BJ (cell line): ENCODE measurements around the gene LDLRAD2. TPM values are rescaled to one million over a fixed set of nuclear protein-coding genes. Genes with fewer than 3 reads are reported as not detected.

Experiments used
- CTCF ChIA-PET: fragments of 350-600 bp; formaldehyde crosslinking; extraction: SDS; loops from one replicate; lab custom pipeline; 2021; ENCODE audit warnings: antibody characterized with exemption, inconsistent platforms; lab: Yijun Ruan, JAX
- POLR2A ChIA-PET: fragments of 300-600 bp; sonication (Branson Sonifier 250); formaldehyde crosslinking; extraction: SDS; loops from one replicate; lab custom pipeline; 2021; ENCODE audit warnings: antibody characterized with exemption; lab: Charles Lee
- DNase-seq: peaks from one replicate; pipeline ENCODE4 v3.0.0-alpha.2; 2011; ENCODE audit warnings: low read depth
- H3K27me3 ChIP-seq: 2 replicates; pipeline ENCODE4 v1.6.0; 2011; ENCODE audit warnings: low read length; ENCODE audit not compliant: control insufficient read depth, insufficient read depth
- H3K36me3 ChIP-seq: 2 replicates; pipeline ENCODE4 v1.5.1; 2011; ENCODE audit warnings: low read length; ENCODE audit not compliant: control insufficient read depth, insufficient read depth
- H3K4me3 ChIP-seq: 2 replicates; pipeline ENCODE4 v1.5.1; 2011; ENCODE audit warnings: low read depth, mild to moderate bottlenecking, control low read depth, low read length
- polyA plus RNA-seq: library from polyadenylated mRNA; depleted of rRNA; stranded (reverse); fragments of >200 nt; gene quantifications from 2 replicates; pipeline ENCODE4 v1.2.3, GENCODE V29; 2011
- TF ChIP-seq, protein P1 (sequence below): IDR thresholded peaks from 2 replicates; pipeline ENCODE4 v1.5.1; 2011; ENCODE audit warnings: low read depth, mild to moderate bottlenecking, control low read depth, inconsistent platforms, low read length, moderate library complexity; ENCODE audit not compliant: insufficient read depth

Gene LDLRAD2
- polyA plus RNA-seq, 1 experiment: not detected

DNA sequence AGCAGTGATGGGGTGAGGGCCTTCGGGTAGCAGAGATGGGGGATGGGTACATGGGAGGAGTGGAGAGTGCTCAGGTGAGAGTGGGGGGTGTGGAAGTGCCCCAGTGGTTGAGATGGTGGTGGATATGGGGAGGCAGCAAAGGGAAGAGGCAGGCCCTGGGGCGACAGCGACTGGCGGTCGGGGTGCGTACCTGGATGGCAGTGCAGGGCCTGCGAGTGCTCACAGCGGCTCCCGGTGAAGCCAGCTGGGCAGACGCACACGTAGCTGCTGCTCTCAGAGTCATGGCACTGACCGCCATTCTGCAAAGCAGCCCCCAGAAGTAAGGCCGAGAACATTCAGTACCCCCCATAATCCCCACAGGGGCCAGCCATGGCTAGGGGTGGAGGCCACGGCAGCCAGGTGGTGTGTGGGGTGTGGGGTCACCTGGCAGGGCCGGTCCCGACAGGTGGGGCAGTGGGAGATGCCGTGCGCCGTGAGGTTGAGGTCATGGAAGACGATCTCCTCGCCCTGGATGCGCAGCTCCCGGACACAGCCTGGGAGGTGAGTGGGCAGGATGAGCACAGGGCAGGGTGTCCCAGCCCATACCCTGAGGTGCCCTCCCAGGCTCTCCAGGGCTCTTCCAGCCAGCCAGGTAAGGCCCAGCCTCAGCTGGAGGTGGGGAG lies 18.9 kb downstream of the LDLRAD2 start:
- no peak overlapping the region for H3K4me3 ChIP-seq
- ChIA-PET CTCF (interaction anchor here (0.6 kb wide), 1 partner anchor 75 kb away, joined by 3 read pairs; no protein-coding TSS in a partner anchor), POLR2A (no interaction called here)
- H3K36me3 ChIP-seq: peaks cover 79% of the 10 kb centered on the region
- TF ChIP-seq, protein P1, sequence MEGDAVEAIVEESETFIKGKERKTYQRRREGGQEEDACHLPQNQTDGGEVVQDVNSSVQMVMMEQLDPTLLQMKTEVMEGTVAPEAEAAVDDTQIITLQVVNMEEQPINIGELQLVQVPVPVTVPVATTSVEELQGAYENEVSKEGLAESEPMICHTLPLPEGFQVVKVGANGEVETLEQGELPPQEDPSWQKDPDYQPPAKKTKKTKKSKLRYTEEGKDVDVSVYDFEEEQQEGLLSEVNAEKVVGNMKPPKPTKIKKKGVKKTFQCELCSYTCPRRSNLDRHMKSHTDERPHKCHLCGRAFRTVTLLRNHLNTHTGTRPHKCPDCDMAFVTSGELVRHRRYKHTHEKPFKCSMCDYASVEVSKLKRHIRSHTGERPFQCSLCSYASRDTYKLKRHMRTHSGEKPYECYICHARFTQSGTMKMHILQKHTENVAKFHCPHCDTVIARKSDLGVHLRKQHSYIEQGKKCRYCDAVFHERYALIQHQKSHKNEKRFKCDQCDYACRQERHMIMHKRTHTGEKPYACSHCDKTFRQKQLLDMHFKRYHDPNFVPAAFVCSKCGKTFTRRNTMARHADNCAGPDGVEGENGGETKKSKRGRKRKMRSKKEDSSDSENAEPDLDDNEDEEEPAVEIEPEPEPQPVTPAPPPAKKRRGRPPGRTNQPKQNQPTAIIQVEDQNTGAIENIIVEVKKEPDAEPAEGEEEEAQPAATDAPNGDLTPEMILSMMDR: no peak
- DNase-seq: no peak
- no peaks in the 10 kb centered on the region for H3K27me3 ChIP-seq

DNA sequence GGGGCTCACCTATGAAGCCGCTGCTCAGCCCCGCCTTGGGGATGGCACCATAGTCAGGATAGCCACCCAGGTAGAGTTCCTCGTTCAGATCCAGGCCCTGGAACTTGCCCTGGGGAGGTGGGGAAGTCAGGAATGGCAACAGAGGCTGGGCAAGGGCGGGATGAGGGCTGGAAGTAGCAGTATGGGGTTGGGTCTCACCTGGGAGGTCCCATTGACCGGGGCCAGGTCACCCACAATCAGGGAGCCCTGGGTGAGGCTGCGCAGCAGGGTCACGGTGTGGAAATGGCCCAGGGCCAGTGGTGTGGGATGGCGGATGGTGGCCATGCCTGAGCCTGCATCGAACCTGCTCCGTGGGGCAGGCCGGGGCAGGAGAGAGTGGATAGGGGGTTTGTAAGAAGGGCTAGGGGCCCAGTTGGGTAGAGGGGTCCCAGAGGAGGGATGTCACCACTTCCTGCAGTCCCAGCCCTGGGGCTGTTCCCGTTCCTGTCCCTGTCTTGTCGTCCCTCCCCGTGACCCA lies 19.4 kb downstream of the LDLRAD2 start:
- DNase-seq: no peak
- H3K27me3 ChIP-seq: no peaks in the 10 kb centered on the region
- ChIA-PET POLR2A (no interaction called here), CTCF (no interaction called here)
- H3K4me3 ChIP-seq: no peak overlapping the region
- TF ChIP-seq, protein P1: no peak
- peaks cover 76% of the 10 kb centered on the region for H3K36me3 ChIP-seq

DNA sequence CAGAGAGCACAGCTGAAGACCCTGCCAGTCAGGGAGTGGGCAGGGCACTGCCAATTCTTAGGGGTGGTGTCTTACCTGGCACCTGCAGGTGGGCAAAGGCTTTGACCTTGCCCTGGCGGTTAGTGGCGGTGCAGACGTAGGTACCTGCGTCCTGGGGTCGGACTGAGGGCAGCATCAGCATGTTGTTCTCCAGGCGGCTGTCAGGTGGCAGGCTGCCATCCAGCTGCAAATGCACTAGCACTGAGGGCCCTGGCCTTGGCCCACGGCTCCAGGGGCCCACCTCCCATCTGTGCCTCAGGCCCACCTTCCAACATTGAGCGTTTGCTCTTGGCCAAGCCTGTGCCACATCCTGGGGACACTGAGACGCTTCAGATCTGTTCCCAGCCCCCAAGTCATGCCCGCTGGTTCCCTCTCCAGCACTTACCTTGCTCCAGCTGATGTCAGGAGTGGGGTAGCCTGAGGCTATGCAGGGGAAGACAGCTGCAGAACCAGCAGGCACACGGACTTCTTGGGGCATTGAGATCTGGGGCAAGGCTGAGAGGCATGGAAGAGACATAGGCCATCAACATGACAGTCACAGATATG lies 21.4 kb downstream of the LDLRAD2 start:
- H3K36me3 ChIP-seq: peaks cover 74% of the 10 kb centered on the region
- no peak for DNase-seq
- POLR2A ChIA-PET: no interaction called here
- H3K27me3 ChIP-seq: no peaks in the 10 kb centered on the region
- CTCF ChIA-PET: no interaction called here
- H3K4me3 ChIP-seq: no peak overlapping the region
- TF ChIP-seq, protein P1: no peak

DNA sequence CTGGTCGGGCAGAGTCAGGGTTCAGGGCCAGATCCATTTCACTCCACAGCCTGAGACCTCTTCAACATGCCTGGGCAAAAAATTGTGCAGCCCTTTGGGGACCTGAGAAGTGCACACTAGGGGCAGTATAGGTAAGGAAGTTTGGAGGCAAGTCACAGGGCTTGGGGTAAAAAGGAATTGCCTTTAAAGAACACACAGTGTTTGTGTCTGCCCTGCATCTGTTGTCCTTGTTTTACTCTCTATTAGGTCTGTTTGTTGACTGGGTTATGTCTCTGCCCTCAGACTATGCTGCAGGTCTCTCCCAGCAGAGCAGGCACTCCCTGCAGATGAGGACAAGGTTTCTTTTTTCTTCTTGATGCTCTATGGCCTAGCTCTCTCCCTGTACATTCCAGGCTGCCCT lies 22.0 kb downstream of the LDLRAD2 start:
- TF ChIP-seq, protein P1: no peak
- no peak for DNase-seq
- ChIA-PET CTCF (no interaction called here), POLR2A (no interaction called here)
- H3K36me3 ChIP-seq: peaks cover 74% of the 10 kb centered on the region
- H3K27me3 ChIP-seq: no peaks in the 10 kb centered on the region
- no peak overlapping the region for H3K4me3 ChIP-seq

DNA sequence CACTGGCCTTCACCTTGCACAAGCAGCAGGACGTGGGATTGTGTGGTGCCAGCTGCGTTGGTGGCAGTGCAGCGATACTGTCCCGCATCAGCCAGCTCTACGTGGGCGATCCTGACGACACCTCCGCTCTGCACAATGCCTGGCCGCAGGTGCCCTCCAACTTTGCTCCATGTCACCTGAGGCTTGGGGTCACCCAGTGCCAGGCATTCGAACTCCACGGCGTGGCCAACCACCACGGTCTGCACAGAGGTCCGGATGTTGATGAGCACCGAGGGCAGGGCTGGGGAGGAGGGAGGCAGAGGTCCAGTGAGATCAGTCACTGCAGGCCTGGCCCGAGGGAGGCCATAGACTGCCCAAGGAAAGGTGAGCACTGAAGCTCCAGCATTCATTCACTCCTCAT lies 22.6 kb downstream of the LDLRAD2 start:
- TF ChIP-seq, protein P1: no peak
- Histone ChIP-seq H3K4me3 (no peak overlapping the region), H3K27me3 (no peaks in the 10 kb centered on the region), H3K36me3 (peaks cover 74% of the 10 kb centered on the region)
- CTCF ChIA-PET: no interaction called here
- POLR2A ChIA-PET: no interaction called here
- no peak for DNase-seq
